Liver (tissue), 3 donors: ENCODE measurements around the gene ACTL7B.

Experiments
- CTCF ChIP-seq: fragments of 150-350 bp; IDR thresholded peaks from 2 replicates; pipeline ENCODE4 v1.5.1; 2017; ENCODE audit warnings: improper control_type of control experiment, low read depth, low read length; ENCODE audit not compliant: missing input control
- FOXA2 ChIP-seq: IDR thresholded peaks from 2 replicates; pipeline ENCODE4 v1.6.1; 2016; ENCODE audit warnings: antibody characterized with exemption
- JUND ChIP-seq, 2 donors: IDR thresholded peaks; 2 replicates each; pipeline ENCODE4 v1.6.1; 2016; ENCODE audit warnings: antibody characterized with exemption in 2 of 2
- MAX ChIP-seq: IDR thresholded peaks from 2 replicates; pipeline ENCODE4 v1.6.1; 2016; ENCODE audit warnings: antibody characterized with exemption
- NR2F2 ChIP-seq: IDR thresholded peaks from 2 replicates; pipeline ENCODE4 v1.6.1; 2016; ENCODE audit warnings: antibody characterized with exemption
- RAD21 ChIP-seq, 2 donors: IDR thresholded peaks; 2 replicates each; pipeline ENCODE4 v1.6.1; 2016; ENCODE audit warnings: antibody characterized with exemption in 2 of 2, mild to moderate bottlenecking in 2 of 2
- REST ChIP-seq: IDR thresholded peaks from 2 replicates; pipeline ENCODE4 v1.6.1; 2016; ENCODE audit warnings: antibody characterized with exemption, mild to moderate bottlenecking
- TAF1 ChIP-seq: conservative IDR thresholded peaks from 2 replicates; pipeline ENCODE4 v1.6.1; 2016; ENCODE audit warnings: antibody characterized with exemption, mild to moderate bottlenecking
- ZBTB33 ChIP-seq: IDR thresholded peaks from 2 replicates; pipeline ENCODE4 v1.6.1; 2016; ENCODE audit warnings: antibody characterized with exemption
- donor health status: healthy.
- donor health status: healthy.

GRCh38 chr9:108854094-108854493 lies 1.7 kb downstream of the ACTL7B start:
- no peak for TF ChIP-seq CTCF
- no peak for TF ChIP-seq REST
- TF ChIP-seq ZBTB33, result no peak
- TF ChIP-seq MAX, result no peak
- no peak for TF ChIP-seq RAD21 (IDR thresholded peaks at IDR 0.05)
- no peak for TF ChIP-seq FOXA2
- no peak for TF ChIP-seq TAF1
- no peak for TF ChIP-seq NR2F2
- no peak for TF ChIP-seq JUND (IDR thresholded peaks at IDR 0.05)
